Mammary epithelial cell (primary cell): ENCODE data around the gene TMCC1.

Experiments used
- CTCF ChIP-seq, 2 donors: IDR thresholded peaks in 1 of 2; conservative IDR thresholded peaks in 1 of 2; 2 replicates each; pipeline ENCODE4 v1.5.1; 2011 to 2012; ENCODE audit warnings: inconsistent platforms in 2 of 2, low read length in 2 of 2, mild to moderate bottlenecking in 2 of 2, control low read depth in 1 of 2, low read depth in 1 of 2; ENCODE audit not compliant: insufficient read depth in 1 of 2; ENCODE audit errors: extremely low read depth in 1 of 2
- EZH2 ChIP-seq: IDR thresholded peaks from 2 replicates; pipeline ENCODE4 v1.6.1; 2012; ENCODE audit warnings: low read length, inconsistent platforms, borderline replicate concordance

DNA sequence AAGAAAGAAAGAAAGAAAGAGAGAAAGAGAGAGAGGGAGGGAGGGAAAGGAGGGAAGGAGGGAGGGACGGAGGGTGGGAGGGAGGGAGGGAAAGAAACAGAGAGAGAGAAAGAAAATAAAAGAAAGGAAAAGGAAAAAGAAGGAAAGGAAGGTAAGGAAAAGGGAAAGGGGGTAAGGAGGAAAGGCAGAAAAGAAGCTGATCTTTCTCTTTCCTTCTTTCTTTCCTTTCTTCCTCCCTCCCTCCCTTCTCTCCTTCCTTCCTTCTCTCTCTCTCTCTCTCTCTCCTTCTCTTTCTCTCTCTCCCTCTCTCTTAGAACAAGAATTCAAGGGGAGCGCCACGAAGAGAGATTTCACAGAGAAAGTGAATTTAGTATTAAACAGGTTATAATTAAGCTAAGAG is 25.8 kb upstream of the TMCC1 start:
- TF ChIP-seq CTCF (conservative IDR thresholded peaks at IDR 0.05 in 1 of 2, IDR thresholded peaks at IDR 0.05 in 1 of 2; ENCODE audit: extremely low read depth in 1 of 2, insufficient read depth in 1 of 2, low read depth in 1 of 2, low read length in 2 of 2) (no peak), EZH2 (no peak)
